Loucy (cell line): ENCODE measurements around the gene LAYN.

ENCODE experiments used
- H2AFZ ChIP-seq: fragments of 200-600 bp; sonication (generic); 2 replicates; pipeline ENCODE4 v1.6.0; 2016; ENCODE audit warnings: antibody characterized with exemption, mild to moderate bottlenecking, low read length, moderate library complexity
- H3F3A ChIP-seq: fragments of 200-600 bp; 2 replicates; pipeline ENCODE4 v1.6.0; 2016; ENCODE audit warnings: antibody characterized with exemption, low read depth, mild to moderate bottlenecking
- H3K27me3 ChIP-seq: fragments of 200-600 bp; sonication (generic); 2 replicates; pipeline ENCODE4 v1.6.1; 2014; ENCODE audit warnings: low read length, mild to moderate bottlenecking; ENCODE audit not compliant: insufficient read depth, poor library complexity, severe bottlenecking
- H3K36me3 ChIP-seq: fragments of 200-600 bp; sonication (generic); 2 replicates; pipeline ENCODE4 v1.6.1; 2016; ENCODE audit warnings: low read length; ENCODE audit not compliant: insufficient read depth
- H3K4me1 ChIP-seq: fragments of 200-600 bp; sonication (generic); 2 replicates; pipeline ENCODE4 v1.5.1; 2014; ENCODE audit warnings: low read length, mild to moderate bottlenecking; ENCODE audit not compliant: insufficient read depth, poor library complexity, severe bottlenecking
- H3K4me2 ChIP-seq: fragments of 200-600 bp; sonication (generic); 2 replicates; pipeline ENCODE4 v1.6.0; 2014; ENCODE audit warnings: antibody characterized with exemption, low read length, low read depth, mild to moderate bottlenecking; ENCODE audit not compliant: poor library complexity, severe bottlenecking
- H3K4me3 ChIP-seq: fragments of 200-600 bp; sonication (generic); 2 replicates; pipeline ENCODE4 v1.5.1; 2014; ENCODE audit warnings: low read length, mild to moderate bottlenecking, mixed read lengths; ENCODE audit not compliant: poor library complexity, severe bottlenecking
- H3K79me2 ChIP-seq: fragments of 200-600 bp; sonication (generic); 2 replicates; pipeline ENCODE4 v1.6.1; 2014; ENCODE audit warnings: low read length; ENCODE audit not compliant: insufficient read depth
- H3K9ac ChIP-seq: fragments of 200-600 bp; sonication (generic); 2 replicates; pipeline ENCODE4 v1.6.0; 2014; ENCODE audit warnings: mild to moderate bottlenecking, low read depth, low read length, moderate library complexity; ENCODE audit not compliant: poor library complexity, severe bottlenecking
- H3K9me2 ChIP-seq: fragments of 200-600 bp; sonication (generic); replicated peaks from 2 replicates; pipeline ENCODE4 v1.6.1; 2016; ENCODE audit warnings: low read depth, low read length, mixed read lengths
- H3K9me3 ChIP-seq: fragments of 200-600 bp; sonication (generic); 2 replicates; pipeline ENCODE4 v1.6.1; 2014; ENCODE audit warnings: mild to moderate bottlenecking, antibody characterized with exemption, low read length, low read depth; ENCODE audit not compliant: insufficient read depth
- H4K20me1 ChIP-seq: fragments of 200-600 bp; sonication (generic); 2 replicates; pipeline ENCODE4 v1.6.0; 2014; ENCODE audit warnings: antibody characterized with exemption, low read length, mild to moderate bottlenecking; ENCODE audit not compliant: insufficient read depth, poor library complexity, severe bottlenecking
- CTCF ChIP-seq: fragments of 200-600 bp; sonication (generic); conservative IDR thresholded peaks from 2 replicates; pipeline ENCODE4 v1.5.1; 2014; ENCODE audit warnings: mild to moderate bottlenecking, antibody characterized with exemption, low read length
- EZH2phosphoT487 ChIP-seq: fragments of 200-600 bp; IDR thresholded peaks from 2 replicates; pipeline ENCODE4 v1.6.1; 2018; ENCODE audit warnings: antibody characterized with exemption, mild to moderate bottlenecking, moderate library complexity, borderline replicate concordance

The LAYN gene

GRCh38 chr11:111540114-111540936 is at the start of gene LAYN:
LAYN (plus strand) TSS chr11:111540720; CDS start chr11:111540844, 124 bp downstream.
- Histone ChIP-seq H4K20me1 (no peaks in the 10 kb centered on the region), H3K4me1 (peaks cover 23% of the 10 kb centered on the region), H3K4me3 (no peak within 1 kb of the TSS), H3K79me2 (no peaks in the 10 kb centered on the region), H3K9me3 (no peaks in the 10 kb centered on the region), H3F3A (no peaks in the 10 kb centered on the region), H3K36me3 (no peaks in the 10 kb centered on the region), H3K9ac (no peak within 1 kb of the TSS), H2AFZ (peak within 1 kb of the TSS; percentile 54; the same call in 1 of the 2 replicates), H3K4me2 (no peak within 1 kb of the TSS), H3K9me2 (no peaks in the 10 kb centered on the region), H3K27me3 (no peaks in the 10 kb centered on the region)
- TF ChIP-seq EZH2phosphoT487 (no peak), CTCF (no peak)

GRCh38 chr11:111494040-111494439 is 46.5 kb upstream of the LAYN start:
- no peak for TF ChIP-seq EZH2phosphoT487
- H3K4me1 ChIP-seq = peaks cover 10% of the 10 kb centered on the region
- H3K27me3 ChIP-seq = no peaks in the 10 kb centered on the region
- H3K4me3 ChIP-seq = no peak overlapping the region
- no peak overlapping the region for H3K9ac ChIP-seq
- H3K9me3 ChIP-seq = no peaks in the 10 kb centered on the region
- H2AFZ ChIP-seq = peak overlapping the region; percentile 56
- no peaks in the 10 kb centered on the region for H3K36me3 ChIP-seq
- no peaks in the 10 kb centered on the region for H3K79me2 ChIP-seq
- H3K9me2 ChIP-seq = no peaks in the 10 kb centered on the region
- no peaks in the 10 kb centered on the region for H4K20me1 ChIP-seq
- no peak overlapping the region for H3K4me2 ChIP-seq
- H3F3A ChIP-seq = no peaks in the 10 kb centered on the region

- Histone ChIP-seq H3K36me3 (no peaks in the 10 kb centered on the region), H4K20me1 (no peaks in the 10 kb centered on the region), H3K9me3 (no peaks in the 10 kb centered on the region), H3K79me2 (no peaks in the 10 kb centered on the region), H3K4me1 (peaks cover 10% of the 10 kb centered on the region), H3K4me3 (no peak overlapping the region), H2AFZ (no peak overlapping the region), H3K4me2 (no peak overlapping the region), H3K27me3 (no peaks in the 10 kb centered on the region), H3K9ac (no peak overlapping the region), H3K9me2 (no peaks in the 10 kb centered on the region), H3F3A (no peaks in the 10 kb centered on the region)
- TF ChIP-seq CTCF = no peak
- TF ChIP-seq EZH2phosphoT487 = no peak
Measured at GRCh38 chr11:111499483-111499882, 41.0 kb upstream of the LAYN start.

- H3F3A ChIP-seq = no peaks in the 10 kb centered on the region
- TF ChIP-seq EZH2phosphoT487 (no peak), CTCF (no peak)
- H2AFZ ChIP-seq = 0 out of 2 replicates have a peak overlapping the region, but pooled peaks have one; percentile 37
- no peaks in the 10 kb centered on the region for H3K27me3 ChIP-seq
- H3K9me3 ChIP-seq = no peaks in the 10 kb centered on the region
- no peak overlapping the region for H3K9ac ChIP-seq
- H3K4me1 ChIP-seq = peaks cover 10% of the 10 kb centered on the region
- H3K4me3 ChIP-seq = no peak overlapping the region
- no peaks in the 10 kb centered on the region for H4K20me1 ChIP-seq
- no peak overlapping the region for H3K4me2 ChIP-seq
- no peaks in the 10 kb centered on the region for H3K9me2 ChIP-seq
- no peaks in the 10 kb centered on the region for H3K79me2 ChIP-seq
- no peaks in the 10 kb centered on the region for H3K36me3 ChIP-seq
Measured at GRCh38 chr11:111500481-111500880, 40.0 kb upstream of the LAYN start.
